ENCODE results near the gene TRPV4. TPM values are rescaled to one million over a fixed set of nuclear protein-coding genes. Genes with fewer than 3 reads are reported as not detected.

Gene TRPV4
- total and polyA plus RNA-seq, 10 of the 15 experiments (the other 5 are each of a cell fraction or from before 2014, with no cell fraction given), result not detected

DNA sequence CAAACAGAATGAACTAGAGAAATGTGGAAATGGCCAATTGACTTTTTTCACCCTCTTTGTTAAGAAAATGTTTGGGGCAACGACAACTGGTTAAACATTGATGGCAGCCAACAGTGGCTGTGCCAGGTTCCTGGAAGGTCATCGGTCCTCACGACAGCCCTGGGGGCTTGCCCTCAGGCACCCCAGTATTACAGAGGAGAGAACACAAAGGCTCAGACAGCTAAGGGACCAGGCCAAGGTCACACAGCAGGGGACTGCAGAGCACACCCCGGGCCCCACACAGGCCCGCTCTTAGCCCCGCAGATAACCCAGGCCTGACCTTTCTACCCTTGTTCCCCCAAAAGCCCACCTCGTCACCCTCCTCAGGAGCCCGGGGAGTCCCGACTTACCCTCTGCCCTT, 1.3 kb downstream of the TRPV4 start:
- no peak for DNase-seq (ENCODE audit: low read depth, low spot score)
- 55% methylated on average over 9 of the region's 9 CpGs for WGBS (ENCODE audit: insufficient coverage, insufficient replicate concordance, low lambda C conversion rate, missing lambda C conversion rate)
- no peaks in the 10 kb centered on the region for H3K36me3 ChIP-seq (ENCODE audit: control insufficient read depth in 2 of 2, insufficient read depth in 2 of 2, low read length in 1 of 2)
- H3K27me3 ChIP-seq (replicated peaks in 1 of 2; ENCODE audit: control insufficient read depth in 2 of 2, insufficient read depth in 2 of 2, low read length in 1 of 2), result peaks cover 3 to 4% of the 10 kb centered on the region in 2 experiments; a peak in 3 of 4 replicates
- ATAC-seq, result no peak
- H3K4me3 ChIP-seq, result no peak overlapping the region
- H3K9ac ChIP-seq (ENCODE audit: control insufficient read depth, insufficient read depth, low read length), result no peak overlapping the region
- in situ Hi-C loops (cut with MboI) (no loop called here), intact Hi-C loops (cut with micrococcal nuclease; ENCODE audit: unreplicated experiment) (no loop called here)
- H4K20me1 ChIP-seq (ENCODE audit: control insufficient read depth, insufficient read depth), result no peaks in the 10 kb centered on the region
- no peaks in the 10 kb centered on the region for H3K4me1 ChIP-seq (ENCODE audit: control insufficient read depth, insufficient read depth, low read length)
- BruUV-seq (replicated peaks), result no TSS peak
- no peak for FAIRE-seq
- TF ChIP-seq NBN (IDR thresholded peaks at IDR 0.05), result no peak
- TF ChIP-seq, protein P1, sequence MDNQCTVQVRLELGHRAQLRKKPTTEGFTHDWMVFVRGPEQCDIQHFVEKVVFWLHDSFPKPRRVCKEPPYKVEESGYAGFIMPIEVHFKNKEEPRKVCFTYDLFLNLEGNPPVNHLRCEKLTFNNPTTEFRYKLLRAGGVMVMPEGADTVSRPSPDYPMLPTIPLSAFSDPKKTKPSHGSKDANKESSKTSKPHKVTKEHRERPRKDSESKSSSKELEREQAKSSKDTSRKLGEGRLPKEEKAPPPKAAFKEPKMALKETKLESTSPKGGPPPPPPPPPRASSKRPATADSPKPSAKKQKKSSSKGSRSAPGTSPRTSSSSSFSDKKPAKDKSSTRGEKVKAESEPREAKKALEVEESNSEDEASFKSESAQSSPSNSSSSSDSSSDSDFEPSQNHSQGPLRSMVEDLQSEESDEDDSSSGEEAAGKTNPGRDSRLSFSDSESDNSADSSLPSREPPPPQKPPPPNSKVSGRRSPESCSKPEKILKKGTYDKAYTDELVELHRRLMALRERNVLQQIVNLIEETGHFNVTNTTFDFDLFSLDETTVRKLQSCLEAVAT (IDR thresholded peaks at IDR 0.05), result no peak
- TF ChIP-seq E2F4 (IDR thresholded peaks at IDR 0.05; ENCODE audit: low read depth, low read length), result no peak
- TF ChIP-seq ZBTB33 (IDR thresholded peaks at IDR 0.05), result no peak
- TF ChIP-seq TCF3 (IDR thresholded peaks at IDR 0.05; ENCODE audit: borderline replicate concordance, insufficient read depth, low read depth, low read length), result no peak
- TF ChIP-seq, protein P2, sequence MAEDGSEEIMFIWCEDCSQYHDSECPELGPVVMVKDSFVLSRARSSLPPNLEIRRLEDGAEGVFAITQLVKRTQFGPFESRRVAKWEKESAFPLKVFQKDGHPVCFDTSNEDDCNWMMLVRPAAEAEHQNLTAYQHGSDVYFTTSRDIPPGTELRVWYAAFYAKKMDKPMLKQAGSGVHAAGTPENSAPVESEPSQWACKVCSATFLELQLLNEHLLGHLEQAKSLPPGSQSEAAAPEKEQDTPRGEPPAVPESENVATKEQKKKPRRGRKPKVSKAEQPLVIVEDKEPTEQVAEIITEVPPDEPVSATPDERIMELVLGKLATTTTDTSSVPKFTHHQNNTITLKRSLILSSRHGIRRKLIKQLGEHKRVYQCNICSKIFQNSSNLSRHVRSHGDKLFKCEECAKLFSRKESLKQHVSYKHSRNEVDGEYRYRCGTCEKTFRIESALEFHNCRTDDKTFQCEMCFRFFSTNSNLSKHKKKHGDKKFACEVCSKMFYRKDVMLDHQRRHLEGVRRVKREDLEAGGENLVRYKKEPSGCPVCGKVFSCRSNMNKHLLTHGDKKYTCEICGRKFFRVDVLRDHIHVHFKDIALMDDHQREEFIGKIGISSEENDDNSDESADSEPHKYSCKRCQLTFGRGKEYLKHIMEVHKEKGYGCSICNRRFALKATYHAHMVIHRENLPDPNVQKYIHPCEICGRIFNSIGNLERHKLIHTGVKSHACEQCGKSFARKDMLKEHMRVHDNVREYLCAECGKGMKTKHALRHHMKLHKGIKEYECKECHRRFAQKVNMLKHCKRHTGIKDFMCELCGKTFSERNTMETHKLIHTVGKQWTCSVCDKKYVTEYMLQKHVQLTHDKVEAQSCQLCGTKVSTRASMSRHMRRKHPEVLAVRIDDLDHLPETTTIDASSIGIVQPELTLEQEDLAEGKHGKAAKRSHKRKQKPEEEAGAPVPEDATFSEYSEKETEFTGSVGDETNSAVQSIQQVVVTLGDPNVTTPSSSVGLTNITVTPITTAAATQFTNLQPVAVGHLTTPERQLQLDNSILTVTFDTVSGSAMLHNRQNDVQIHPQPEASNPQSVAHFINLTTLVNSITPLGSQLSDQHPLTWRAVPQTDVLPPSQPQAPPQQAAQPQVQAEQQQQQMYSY (CRISPR knock-in tag; IDR thresholded peaks at IDR 0.05), result no peak
- no peak for TF ChIP-seq RUNX3 (IDR thresholded peaks at IDR 0.05; ENCODE audit: low read length)
- no peak for TF ChIP-seq NR2C1 (IDR thresholded peaks at IDR 0.05)
- TF ChIP-seq SIX5 (IDR thresholded peaks at IDR 0.05; ENCODE audit: low read depth, low read length, severe bottlenecking), result no peak
- TF ChIP-seq GABPA (IDR thresholded peaks at IDR 0.05; ENCODE audit: low read depth), result no peak
- TF ChIP-seq ZNF274 (IDR thresholded peaks at IDR 0.05; ENCODE audit: insufficient read depth, insufficient read length), result no peak
- no peak overlapping the region for H2AFZ ChIP-seq (ENCODE audit: control insufficient read depth, low read depth, low read length)
- H3K4me2 ChIP-seq (ENCODE audit: control insufficient read depth, insufficient read depth), result no peak overlapping the region
- H3K27ac ChIP-seq (ENCODE audit: control insufficient read depth, insufficient read depth), result no peak overlapping the region
- RAD21 ChIA-PET (ENCODE audit: unreplicated experiment), result no interaction called here
- no peaks in the 10 kb centered on the region for H3K9me3 ChIP-seq (replicated peaks; ENCODE audit: control insufficient read depth, insufficient read depth, low read length)
- CTCF ChIA-PET, result interaction anchor here (2.6 kb wide), 1 partner anchor 13 kb away, joined by 9 read pairs; no protein-coding TSS in a partner anchor
- SMC1A ChIA-PET (ENCODE audit: uncharacterized antibody, unreplicated experiment), result no interaction called here
- POLR2A ChIA-PET, result no interaction called here
- no peaks in the 10 kb centered on the region for H3K79me2 ChIP-seq (ENCODE audit: control insufficient read depth, insufficient read depth, low read length)

Data from GM12878 (cell line).